GM03348 (cell line): ENCODE measurements around the gene FBXW9.
"Not testable (repeated sequence)": the region's sequence is repeated elsewhere in the genome, so short reads cannot be mapped to it uniquely, and the experiment has no call there.

ENCODE experiments used
- DNase-seq: peaks from one replicate; pipeline ENCODE4 v3.0.0; 2012; ENCODE audit warnings: low spot score

The FBXW9 gene

DNA sequence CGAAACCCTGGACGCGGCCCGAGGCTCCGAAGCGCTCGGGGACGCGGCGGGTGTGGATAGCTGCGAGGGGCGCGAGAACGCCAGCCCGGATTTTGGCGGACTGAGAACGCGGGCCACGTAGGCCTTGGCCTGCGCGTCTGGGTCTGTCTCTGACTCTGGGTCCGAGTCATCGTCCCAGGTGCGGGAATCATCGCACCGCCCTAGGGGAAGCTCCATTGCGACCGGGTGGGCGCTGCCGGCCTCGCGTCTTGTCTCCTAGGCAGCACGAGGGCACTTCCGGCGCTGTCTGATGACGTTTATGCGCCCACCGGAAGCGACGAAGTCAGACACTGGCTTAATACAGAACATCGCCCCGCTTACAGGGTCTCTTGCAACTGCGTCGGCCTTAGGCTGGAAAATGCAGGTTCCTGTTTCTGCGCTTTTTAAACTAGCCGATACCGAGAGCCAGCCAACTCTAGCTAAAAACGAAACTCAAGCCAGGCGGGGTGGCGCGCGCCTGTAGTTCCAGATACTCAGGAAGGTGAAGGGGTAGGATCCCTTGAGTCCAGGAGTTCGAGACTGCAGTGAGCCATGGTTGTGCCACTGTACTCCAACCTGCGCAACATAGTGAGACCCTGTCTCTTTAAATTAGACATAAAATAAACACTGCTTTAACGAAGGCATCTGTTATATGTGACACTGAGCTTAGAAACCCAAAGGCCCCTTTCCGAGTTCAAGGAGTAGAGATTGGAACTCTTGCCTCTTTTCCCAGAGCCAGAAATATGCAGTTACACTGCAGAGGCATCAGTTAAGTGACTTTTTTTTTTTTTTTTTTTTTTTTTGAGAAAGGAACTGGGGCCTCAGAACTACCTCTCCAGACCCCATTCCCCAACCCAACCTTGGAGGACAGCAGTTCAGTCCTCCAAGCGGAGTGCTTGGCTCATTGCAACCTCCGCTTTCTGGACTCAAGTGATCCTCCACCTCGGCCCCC, at the start of gene FBXW9:
Gene FBXW9 (minus strand): TSS at position 266 of the 970 bp plus-strand sequence. CDS start 50 bp downstream, at position 216.
- DNase-seq = peak; percentile 96

DNA sequence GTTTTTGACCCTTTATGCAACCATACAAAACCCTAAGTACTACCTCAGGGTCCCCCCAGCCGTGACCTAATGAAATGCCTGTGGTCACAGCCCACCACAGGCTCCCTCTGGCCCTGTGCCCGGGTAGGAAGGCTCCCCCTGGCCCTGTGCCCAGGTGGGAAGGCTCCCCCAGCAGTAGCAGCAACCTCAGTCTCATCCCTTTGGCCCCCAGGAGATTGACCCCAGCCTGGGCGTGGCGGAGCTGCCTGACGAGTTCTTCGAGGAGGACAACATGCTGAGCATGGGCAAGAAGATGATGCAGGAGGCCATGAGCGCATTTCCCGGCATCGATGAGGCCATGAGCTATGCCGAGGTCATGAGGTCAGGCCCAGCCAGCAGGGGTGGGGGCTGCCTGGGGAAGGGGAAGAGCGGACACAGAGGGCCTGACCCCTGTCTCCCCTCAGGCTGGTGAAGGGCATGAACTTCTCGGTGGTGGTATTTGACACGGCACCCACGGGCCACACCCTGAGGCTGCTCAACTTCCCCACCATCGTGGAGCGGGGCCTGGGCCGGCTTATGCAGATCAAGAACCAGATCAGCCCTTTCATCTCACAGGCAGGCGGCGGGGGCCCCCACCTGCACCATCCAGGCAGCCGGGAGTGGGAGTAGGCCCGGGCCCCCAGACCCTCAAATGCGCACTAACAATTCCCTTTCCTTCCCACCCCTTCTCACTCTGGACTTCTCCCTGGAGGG, 48.9 kb upstream of the FBXW9 start:
- DNase-seq = no peak

DNA sequence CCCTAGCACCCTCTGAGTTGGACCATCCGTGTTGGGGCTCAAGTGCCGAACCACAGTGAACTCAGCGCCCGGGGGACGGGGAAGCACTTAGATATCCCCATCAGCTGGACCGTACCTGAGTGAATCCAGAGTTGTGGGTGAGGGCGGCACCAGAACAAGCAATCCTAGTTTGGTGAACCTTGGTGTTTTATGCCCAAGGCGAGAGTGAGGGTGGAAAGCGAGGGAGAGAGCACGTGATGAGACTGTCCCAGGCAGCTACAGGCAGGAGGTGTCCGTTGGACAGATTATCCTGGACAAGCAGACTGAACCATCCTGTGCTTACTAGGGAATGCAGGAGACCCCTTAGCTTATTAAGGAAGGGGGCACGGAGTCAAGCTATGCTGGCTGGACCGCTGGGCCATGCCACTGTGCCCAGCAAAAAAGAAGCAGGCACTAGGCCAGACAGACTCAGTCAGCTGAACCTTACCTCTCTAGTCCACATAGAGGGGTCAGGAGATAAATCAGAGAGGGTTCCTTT, 41.5 kb upstream of the FBXW9 start:
- no peak for DNase-seq

DNA sequence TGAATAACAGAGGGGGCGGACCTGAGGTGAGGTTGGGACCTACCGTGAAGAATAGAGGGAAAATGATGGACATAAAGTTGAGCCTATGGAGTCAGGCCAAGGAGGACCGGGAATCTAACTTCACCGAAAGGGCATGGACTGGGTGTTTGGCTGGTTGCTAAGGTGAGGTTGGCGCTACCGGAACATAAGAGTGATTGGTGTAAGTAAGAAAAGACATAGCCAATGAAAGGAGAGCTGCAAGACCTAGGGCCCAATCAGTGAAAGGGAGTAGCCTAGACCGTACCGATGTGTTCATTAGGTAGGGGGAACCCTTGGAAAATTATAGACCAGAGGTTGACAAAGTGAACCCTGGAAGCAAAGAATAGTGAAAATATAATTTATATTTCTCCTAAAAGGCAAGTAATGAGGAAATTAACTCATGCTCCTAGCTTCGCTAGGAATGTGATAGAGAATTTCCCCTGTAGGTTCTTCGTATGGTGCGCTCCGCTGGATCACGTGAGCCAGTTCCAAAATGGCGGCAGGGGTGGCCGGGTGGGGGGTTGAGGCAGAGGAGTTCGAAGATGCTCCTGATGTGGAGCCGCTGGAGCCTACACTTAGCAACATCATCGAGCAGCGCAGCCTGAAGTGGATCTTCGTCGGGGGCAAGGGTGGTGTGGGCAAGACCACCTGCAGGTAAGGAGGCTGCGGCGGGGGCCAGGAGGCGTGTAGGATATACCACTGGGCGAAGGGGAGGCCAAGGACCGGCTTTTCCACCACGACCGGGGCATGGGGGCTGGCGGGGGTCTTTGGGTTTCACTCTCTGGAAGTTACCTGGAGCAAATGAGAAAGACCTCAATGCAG, 40.8 kb upstream of the FBXW9 start, which contains the start of gene GET3:
Gene GET3 (plus strand): TSS at position 503 of the 840 bp plus-strand sequence. CDS start 9 bp downstream, at position 512.
- peak; percentile 95 for DNase-seq

DNA sequence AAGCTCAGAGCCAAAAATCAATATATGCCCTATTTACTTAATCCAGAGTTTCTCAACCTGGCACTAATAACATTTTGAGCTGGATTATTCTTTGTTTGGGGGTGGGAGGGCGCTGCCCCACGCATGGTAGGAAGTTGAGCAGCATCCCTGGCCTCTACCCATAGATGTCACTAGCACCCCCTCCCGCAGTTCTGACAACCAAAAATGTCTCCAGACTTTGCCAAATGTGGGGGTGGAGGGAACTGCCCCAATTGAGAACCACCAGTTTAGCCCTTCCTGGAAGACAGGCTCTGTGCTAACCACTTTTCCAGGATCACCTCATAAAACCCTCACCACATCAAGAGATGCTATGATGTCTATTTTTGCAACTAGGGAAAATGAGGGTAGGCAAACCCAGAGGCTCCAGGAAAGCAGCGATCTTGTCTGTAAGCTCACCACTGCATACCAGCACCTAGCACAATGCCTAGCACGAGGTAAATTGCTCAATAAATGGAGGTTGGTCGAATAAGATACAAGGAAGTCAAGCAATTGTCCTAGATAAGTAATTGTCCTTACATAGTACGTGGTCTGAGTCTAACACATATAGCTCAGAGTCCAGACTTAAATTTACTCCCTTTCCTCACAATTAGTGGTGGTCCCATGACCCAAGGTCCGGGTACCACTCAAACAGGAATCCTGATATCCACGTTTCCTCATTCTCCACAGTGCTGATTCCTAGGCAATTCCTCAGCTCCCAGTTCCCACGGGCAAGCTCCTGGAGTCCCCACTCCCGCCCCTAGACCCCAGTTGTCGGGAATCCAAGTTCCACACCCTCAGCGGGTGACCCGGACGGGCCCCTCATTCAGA, 37.2 kb upstream of the FBXW9 start:
- DNase-seq = peak; percentile 75

DNA sequence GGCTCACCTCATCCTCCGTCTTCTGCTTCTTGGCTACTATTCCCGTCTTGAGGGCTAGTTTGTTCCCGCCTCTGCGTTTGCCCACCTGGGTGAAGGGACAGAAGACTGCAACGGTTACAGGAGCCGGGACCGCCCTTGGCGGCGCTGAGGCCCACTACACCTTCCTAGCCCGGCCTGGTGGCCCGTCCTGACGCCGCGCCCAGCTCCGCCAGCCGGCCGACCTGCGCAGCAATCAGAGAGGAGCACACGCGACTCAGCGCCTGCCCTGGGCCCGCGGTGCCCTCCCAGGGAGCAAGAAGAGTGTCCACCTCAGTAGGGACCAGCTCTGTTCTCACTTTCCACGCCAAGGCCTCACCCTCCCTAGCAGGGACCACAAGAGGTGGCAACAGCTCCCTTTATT, 34.9 kb upstream of the FBXW9 start:
- DNase-seq = no peak

DNA sequence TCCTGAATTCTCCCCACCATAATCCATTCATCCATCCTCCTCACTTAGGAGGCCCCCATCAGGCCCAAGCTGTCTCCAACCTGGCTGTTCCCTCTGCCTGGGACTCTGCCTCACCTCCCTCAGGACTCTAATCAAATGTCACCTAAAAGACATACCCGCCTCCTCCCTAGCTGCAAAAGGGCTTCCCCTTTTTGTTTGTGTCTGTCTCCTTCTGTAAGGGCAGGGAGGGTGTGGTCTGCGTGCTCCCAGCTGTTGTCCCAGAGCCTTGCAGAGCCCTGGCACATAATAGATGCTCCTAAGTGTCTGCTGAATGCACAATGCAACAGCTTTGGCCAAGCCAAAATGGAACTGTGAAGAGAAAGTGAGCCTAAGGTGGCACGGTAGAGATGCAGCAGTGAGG, 33.6 kb upstream of the FBXW9 start:
- DNase-seq = no peak

DNA sequence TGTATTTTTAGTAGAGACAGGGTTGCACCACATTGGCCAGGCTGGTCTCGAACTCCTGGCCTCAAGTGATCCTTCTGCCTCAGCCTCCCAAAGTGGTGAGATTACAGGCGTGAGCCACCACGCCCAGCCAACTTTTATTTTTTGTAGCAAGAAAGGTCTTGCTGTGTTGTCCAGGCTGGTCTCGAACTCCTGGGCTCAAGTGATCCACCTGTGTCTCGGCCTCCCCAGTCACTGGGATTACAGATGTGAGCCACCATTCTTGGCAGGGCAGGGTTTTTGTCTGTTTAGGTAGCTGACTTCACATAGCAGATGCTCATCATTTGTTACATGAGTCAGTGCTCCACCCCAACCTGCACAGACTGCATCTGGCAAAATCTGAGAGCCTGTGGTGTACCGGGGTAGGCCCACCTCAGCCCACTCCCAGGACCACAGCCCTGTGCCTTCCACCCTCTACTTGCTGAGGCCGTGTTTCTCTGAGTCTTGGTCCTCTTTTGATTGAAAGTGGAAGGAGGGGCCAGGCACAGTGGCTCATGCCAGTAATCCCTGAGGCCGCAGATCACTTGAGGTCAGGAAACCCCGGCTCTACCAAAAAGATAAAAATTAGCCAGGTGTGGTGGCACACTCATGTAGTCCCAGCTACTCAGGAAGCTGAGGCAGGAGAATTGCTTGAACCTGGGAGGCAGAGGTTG, 31.5 kb upstream of the FBXW9 start:
- DNase-seq = no peak

DNA sequence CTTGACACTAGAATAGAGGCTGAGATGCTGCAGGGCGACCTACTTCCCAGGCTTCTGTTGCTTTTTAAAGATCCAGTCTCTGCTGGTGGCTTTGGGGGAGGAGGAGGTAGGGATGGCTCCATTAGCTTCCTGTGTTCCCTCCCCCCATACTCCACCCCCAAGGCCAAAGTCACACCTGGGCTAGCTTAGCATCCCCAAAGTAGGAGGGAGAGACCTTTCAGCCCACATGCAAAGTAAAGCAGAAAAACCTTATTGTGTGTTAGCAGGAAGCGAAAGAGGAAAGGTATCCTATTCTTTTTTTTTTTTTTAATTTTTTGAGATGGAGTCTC, 30.5 kb upstream of the FBXW9 start:
- DNase-seq = no peak

DNA sequence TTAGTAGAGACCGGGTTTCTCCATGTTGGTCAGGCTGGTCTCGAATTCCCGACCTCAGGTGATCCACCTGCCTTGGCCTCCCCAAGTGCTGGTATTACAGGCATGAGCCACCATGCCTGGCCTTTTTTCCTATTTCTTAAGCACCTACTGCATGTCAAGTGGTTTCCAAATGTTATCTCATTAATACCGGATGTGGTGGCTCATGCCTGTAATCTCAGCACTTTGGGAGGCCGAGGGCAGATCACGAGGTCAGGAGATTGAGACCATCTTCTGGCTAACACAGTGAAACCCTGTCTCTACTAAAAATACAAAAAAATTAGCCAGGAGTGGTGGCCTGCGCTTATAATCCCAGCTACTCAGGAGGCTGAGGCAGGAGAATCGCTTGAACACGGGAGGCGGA, 29.2 kb upstream of the FBXW9 start:
- DNase-seq = not testable (repeated sequence)

DNA sequence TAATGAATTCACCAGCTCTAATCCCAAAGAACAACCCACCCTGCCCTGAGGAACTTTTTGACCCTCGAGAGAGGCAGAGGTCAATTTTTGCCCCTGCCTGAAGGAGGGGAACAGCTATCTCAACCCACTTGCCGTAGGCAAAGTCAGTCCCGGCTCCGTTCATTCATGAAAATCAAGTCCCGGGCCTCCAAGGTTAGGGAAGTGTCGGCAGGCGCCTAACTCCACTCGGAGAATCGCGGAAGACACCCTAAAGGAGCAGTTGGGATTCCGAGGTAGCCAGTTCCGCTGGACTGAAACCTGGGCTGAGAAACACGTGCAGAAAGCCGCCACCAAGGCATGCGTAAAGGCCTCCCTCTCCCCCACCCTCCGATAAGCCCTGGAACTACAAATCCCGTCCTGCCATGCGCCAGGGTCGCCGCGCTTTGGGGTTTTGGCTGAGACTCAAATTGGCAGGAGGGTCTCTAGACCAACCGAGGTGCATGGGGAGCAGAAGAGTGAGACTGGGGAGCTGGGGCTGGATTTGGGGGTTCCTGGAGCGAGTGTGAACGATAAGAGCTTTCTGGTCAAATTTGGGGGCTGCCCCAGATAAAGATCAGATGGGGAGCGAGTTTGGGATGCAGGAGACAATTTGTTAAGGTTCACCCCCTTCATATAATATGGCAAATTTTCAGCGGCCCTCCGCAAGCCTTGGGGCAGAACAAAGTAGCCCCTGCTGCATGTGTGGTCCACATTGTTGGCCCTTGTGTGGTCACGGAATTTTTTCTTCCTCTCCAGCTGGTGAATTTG, 27.4 kb upstream of the FBXW9 start, which contains the start of gene TNPO2:
Gene TNPO2 (minus strand): TSS at position 292 of the 786 bp plus-strand sequence. CDS start 2,955 bp downstream, outside the sequence.
- DNase-seq = peak; percentile 65

DNA sequence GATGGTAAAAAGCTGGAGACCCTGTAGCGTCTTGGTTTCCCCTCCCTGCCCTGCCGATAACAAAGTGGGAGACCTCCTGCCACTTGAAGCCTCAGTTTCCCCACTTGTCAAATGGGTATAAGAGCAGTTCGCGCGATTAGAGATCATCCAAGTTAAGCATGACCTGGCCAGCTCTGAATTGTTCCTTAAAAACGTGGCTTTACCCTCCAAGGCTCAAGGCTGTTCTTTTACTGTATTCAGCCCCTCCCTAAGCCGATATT, 26.9 kb upstream of the FBXW9 start:
- DNase-seq = no peak

DNA sequence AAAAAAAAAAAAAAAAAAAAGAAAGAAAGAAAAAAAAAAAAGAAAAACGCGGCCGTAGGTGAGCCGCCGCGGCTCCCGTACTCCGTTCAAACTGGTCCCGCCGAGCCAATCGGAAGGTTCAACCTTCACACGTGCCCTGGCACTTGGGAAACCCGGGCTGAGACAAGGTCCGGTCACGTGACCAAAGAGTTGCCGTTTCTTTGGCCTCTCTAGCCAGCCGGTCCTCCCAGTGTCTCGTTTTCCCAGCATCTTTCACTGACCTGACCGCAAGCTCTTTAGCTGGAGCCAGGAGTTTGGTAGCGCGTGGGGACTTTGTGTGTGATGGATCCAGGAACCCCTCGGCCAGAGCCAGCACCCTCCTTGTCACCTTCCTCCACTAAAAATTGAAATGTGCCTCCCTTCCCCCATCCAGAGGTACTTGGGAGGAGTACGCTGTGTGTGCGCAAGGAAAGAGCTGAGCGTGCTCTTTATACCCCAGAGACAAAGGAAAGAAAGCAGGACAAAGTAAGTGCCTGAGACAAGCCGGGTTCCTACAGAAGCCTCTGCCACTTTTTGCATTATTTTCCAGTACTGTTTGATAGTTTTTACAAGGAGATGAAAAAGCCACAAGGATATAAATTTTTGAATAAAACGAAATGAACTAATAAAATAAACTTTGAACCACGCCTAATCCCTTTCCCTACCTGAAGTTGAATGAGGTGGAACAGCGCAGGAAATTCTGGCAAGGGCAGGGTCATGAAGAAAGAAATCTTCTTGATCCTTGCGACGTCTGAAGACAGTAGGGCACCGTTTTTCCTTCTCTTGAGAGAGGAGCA, 26.3 kb upstream of the FBXW9 start:
- DNase-seq = peak; percentile 97

DNA sequence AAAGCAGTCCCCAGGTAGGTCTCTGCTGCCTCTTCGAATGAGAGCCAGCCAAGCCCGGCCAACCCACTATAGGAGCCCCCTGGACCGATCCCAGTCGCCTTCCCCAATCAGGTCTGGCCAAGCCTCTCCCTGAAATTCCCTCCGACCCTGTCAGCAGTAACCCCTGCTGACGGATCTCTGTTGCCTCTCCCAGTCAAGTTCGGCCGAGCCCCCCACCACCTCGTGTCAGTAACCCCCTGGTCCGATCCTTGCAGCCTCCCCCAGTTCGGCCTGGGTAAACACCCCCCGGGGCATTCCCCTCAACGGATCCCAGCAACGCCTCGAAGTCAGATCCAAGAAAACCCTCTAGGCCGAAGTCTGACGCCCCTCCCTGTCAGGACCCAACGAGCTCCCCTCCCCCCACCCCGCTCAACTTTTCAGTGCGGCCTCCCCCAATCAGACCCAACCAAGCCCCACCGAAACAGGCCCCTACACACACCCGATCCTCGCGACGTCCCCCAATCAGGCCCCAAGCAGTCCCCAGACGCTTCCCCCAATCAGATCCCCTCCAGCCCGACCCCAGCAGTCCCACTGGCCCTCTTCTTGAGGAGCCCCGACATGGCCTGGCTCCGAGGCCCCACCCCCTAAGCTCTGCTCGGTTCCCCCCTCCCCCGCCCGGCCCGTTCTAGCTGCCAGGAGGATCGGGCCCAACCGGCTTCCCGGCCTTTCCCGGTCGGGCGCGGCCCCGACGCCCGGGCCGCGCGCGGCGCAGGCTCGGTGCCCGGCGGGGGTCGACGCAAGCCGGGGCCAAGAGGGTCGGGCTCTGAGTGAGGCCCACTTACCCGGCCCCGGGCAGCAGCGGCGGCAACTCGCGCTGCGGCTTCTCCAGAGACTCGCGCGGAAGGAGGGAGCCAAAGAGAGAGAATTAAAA, 25.5 kb upstream of the FBXW9 start:
- peak; percentile 89 for DNase-seq

DNA sequence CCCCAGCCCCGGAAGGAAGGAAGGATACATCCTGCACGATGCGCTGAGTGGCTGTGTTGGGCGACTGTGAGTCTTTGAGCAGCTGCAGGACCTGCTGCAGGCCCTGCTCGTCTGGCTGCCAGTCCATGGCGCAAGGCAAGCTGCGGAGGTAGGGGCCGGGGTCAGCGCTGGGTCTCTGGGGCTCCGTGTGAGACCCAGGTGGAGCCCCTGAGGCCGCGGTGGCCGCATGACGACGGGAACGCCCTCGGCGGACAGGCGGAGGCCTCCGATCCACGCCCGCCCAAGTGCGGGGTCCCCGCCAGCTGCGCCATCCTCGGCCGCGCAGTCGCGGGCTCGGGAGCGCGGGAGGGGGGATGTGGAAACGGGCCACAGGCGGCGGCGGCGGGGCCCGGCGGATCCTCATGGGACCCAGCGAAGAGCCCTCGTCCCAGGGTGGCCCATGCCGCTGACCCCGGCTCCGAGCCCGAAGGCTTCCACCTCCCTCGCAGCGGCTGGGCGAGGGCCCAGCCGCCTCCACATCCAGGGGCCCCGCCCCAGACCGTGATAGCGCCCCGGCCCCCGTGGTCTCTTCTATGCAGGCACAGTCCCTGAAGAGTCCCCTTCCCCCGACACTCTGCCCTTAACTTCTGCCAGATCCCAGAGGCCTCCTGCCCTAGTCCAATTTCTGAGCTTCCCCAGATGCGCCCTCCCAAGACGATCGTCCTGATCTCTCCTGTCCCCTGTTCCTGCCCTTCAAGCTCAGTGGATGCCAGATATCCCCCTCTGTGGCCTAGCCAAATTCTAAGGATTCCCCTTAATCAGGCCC, 24.6 kb upstream of the FBXW9 start:
- peak; percentile 58 for DNase-seq

DNA sequence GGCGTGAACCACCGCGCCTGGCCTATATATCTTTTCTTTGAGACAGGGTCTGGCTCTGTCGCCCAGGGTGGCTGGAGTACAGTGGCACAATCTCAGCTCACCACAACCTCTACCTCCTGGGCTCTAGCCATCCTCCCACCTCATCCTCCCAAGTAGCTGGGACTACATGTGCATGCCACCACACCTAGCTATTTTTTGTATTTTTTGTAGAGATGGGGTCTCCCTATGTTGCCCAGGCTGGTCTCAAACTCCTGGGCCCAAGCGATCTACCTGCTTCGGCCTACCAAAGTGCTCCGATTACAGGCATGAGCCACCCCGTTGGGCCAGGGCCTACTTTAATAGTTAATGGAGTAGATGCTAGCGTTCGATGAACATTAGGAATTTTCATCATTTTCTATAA, 23.9 kb upstream of the FBXW9 start:
- DNase-seq = no peak

DNA sequence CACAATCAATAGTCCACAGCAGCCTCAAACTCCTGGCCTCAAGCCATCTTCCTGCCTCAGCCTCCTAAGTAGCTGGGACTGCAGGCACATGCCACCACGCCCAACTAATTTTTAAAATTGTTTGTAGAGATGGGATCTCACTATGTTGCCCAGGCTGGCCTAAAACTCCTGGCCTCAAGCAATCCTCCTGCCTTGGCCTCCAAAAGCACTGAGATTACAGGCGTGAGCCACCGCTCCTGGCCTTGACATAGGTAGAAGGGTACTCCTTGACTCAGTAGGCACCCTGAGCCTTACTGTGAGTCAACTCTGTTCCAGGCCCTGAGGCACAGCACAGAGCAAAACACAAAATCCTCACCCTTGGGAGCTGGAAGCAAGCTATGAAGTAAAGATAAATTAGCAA, 19.5 kb upstream of the FBXW9 start:
- DNase-seq = no peak
